Stomach (tissue), 9 donors: ENCODE results near the gene RFFL. TPM values are rescaled to one million over a fixed set of nuclear protein-coding genes. Genes with fewer than 3 reads are reported as not detected.

Experiments used
- DNase-seq, 2 donors: peaks; one replicate each; pipeline versions ENCODE4 v3.0.0 to v3.0.0-alpha.2; 2013 to 2019
- H3K27ac ChIP-seq, 5 donors: fragments of 200-600 bp in 4 of 5; sonication (generic) in 4 of 5; one replicate each; pipeline ENCODE4 v1.5.1; 2013 to 2019; ENCODE audit warnings: mild to moderate bottlenecking in 1 of 5, moderate library complexity in 1 of 5
- H3K27me3 ChIP-seq, 3 donors: fragments of 200-600 bp; sonication (generic); one replicate each; pipeline ENCODE4 v1.5.1; 2017 to 2019; ENCODE audit warnings: mixed run types in 1 of 3
- H3K36me3 ChIP-seq, 4 donors: fragments of 200-600 bp; sonication (generic); 1 replicate in 3 of 4; 2 replicates in 1 of 4; pipeline ENCODE4 v1.5.1; 2016 to 2019
- H3K4me1 ChIP-seq, 4 donors: fragments of 200-600 bp; sonication (generic); one replicate each; pipeline ENCODE4 v1.5.1; 2016 to 2019
- H3K4me3 ChIP-seq, 4 donors: fragments of 200-600 bp; sonication (generic) in 3 of 4; one replicate each; pipeline ENCODE4 v1.5.1; 2016 to 2019; ENCODE audit warnings: mild to moderate bottlenecking in 1 of 4
- H3K9me3 ChIP-seq, 4 donors: fragments of 200-600 bp; sonication (generic); one replicate each; pipeline ENCODE4 v1.5.1; 2016 to 2019
- CTCF ChIP-seq, 7 experiments: fragments of 450-650 bp in 4 of 7; fragments of 200-600 bp in 3 of 7; sonication (generic) in 3 of 7; IDR thresholded peaks; one replicate each; pipeline ENCODE4 v1.5.1; 2016 to 2019; ENCODE audit warnings: antibody characterized with exemption in 7 of 7, control low read depth in 2 of 7, mild to moderate bottlenecking in 1 of 7
- EP300 ChIP-seq: sonication (generic); formaldehyde crosslinking; IDR thresholded peaks from one replicate; pipeline ENCODE4 v1.6.1; 2017; ENCODE audit warnings: antibody characterized with exemption
- POLR2A ChIP-seq, 4 donors: fragments of 450-650 bp; IDR thresholded peaks; one replicate each; pipeline ENCODE4 v1.6.1; 2016; ENCODE audit warnings: antibody characterized with exemption in 4 of 4, control low read depth in 2 of 4, mild to moderate bottlenecking in 1 of 4, moderate library complexity in 1 of 4
- POLR2AphosphoS5 ChIP-seq, 3 donors: sonication (generic); formaldehyde crosslinking; IDR thresholded peaks; one replicate each; pipeline ENCODE4 v1.6.1; 2016; ENCODE audit warnings: antibody characterized with exemption in 3 of 3
- WGBS, 5 donors: extraction: QIAGEN DNeasy Blood & Tissue Kit in 3 of 5; methylation state at CpG; one replicate each; pipeline versions ENCODE4 v1.1.5 to v1.1.7; 2013 to 2018; 5-methylcytosine and 5-hydroxymethylcytosine counted together
- intact Hi-C: fragments of 100-400 bp; cut with DNase I; formaldehyde crosslinking; loops from one replicate; pipeline ENCODE4 v1.15.1; 2023; ENCODE audit warnings: low total_unique reads
- polyA plus RNA-seq, 3 donors: library from polyadenylated mRNA; stranded (reverse); fragments of 200-250 nt; gene quantifications; one replicate each; pipeline ENCODE4 v1.2.3, GENCODE V29; 2013
- total RNA-seq, 5 donors: library from RNA; depleted of rRNA; stranded (reverse); fragments of >200 nt; gene quantifications; one replicate each; pipeline versions ENCODE4 v1.1.0 to v1.2.3, GENCODE V29; 2014 to 2016
- donor health status: healthy with polysubstance abuse.
- donor health status: Bipolar disorder and iron deficiency.
- donor health status: healthy.

RFFL gene
- total and polyA plus RNA-seq, 8 donors, result 6.2 to 31.0 (median 13.1) TPM

GRCh38 chr17:34980681-34981537, 82.6 kb downstream of the RFFL start:
- Histone ChIP-seq H3K4me1 (peaks cover 12 to 53% (median 35%) of the 10 kb centered on the region in 4 donors), H3K9me3 (no peaks in the 10 kb centered on the region), H3K27ac (peak overlapping the region; percentile 98 to 100 (median 100)), H3K27me3 (no peaks in the 10 kb centered on the region), H3K36me3 (peaks cover 0 to 23% (median 17%) of the 10 kb centered on the region in 4 donors), H3K4me3 (peak overlapping the region; percentile 70 to 88 (median 77))
- TF ChIP-seq EP300, result no peak
- TF ChIP-seq POLR2A (IDR thresholded peaks at IDR 0.05), result peak in 1 of 4 donors; percentile 12
- TF ChIP-seq POLR2AphosphoS5 (IDR thresholded peaks at IDR 0.05), result peak in 1 of 3 donors; percentile 68
- peak in 3 of 7 experiments; percentile 12 to 37 (median 31) for TF ChIP-seq CTCF (IDR thresholded peaks at IDR 0.05)
- intact Hi-C loops, result no loop called here
- WGBS, 5 donors, result 0 to 1% (median 1%) methylated on average over 25 to 66 of the region's 69 CpGs
- peak; percentile 74 to 93 for DNase-seq

- peaks cover 12 to 51% (median 35%) of the 10 kb centered on the region in 4 donors for H3K4me1 ChIP-seq
- peaks cover 0 to 17% (median 12%) of the 10 kb centered on the region in 4 donors for H3K36me3 ChIP-seq
- DNase-seq, result peak; percentile 94 to 98
- H3K4me3 ChIP-seq, result peak within 1 kb of the TSS; percentile 70 to 88 (median 77)
- no peaks in the 10 kb centered on the region for H3K27me3 ChIP-seq
- intact Hi-C loops, result no loop called here
- no peaks in the 10 kb centered on the region for H3K9me3 ChIP-seq
- peak within 1 kb of the TSS; percentile 98 to 100 (median 100) for H3K27ac ChIP-seq
- peak; percentile 82 to 93 (median 92) for TF ChIP-seq POLR2AphosphoS5 (IDR thresholded peaks at IDR 0.05)
- TF ChIP-seq EP300, result no peak
- TF ChIP-seq CTCF (IDR thresholded peaks at IDR 0.05), result peak in 1 of 7 experiments; percentile 7
- peak in 1 of 4 donors; percentile 35 for TF ChIP-seq POLR2A (IDR thresholded peaks at IDR 0.05)
- 0 to 1% (median 1%) methylated on average over 23 to 39 of the region's 39 CpGs for WGBS, 5 donors
Measured at GRCh38 chr17:34980353-34980680, 83.2 kb downstream of the RFFL start, which contains the start of gene LIG3. Gene LIG3, plus strand, starts transcription at chr17:34980512. Its CDS starts 2,494 bp downstream, at chr17:34983006.

GRCh38 chr17:34979650-34980352, 83.7 kb downstream of the RFFL start:
- H3K27me3 ChIP-seq, result no peaks in the 10 kb centered on the region
- intact Hi-C loops, result no loop called here
- peak overlapping the region; percentile 59 to 100 (median 100) for H3K27ac ChIP-seq
- peaks cover 0 to 12% (median 10%) of the 10 kb centered on the region in 4 donors for H3K36me3 ChIP-seq
- TF ChIP-seq CTCF (IDR thresholded peaks at IDR 0.05) (no peak), EP300 (no peak), POLR2AphosphoS5 (IDR thresholded peaks at IDR 0.05) (no peak), POLR2A (IDR thresholded peaks at IDR 0.05) (no peak)
- DNase-seq, result no peak
- no peaks in the 10 kb centered on the region for H3K9me3 ChIP-seq
- 15 to 22% (median 20%) methylated on average over 15 of the region's 15 CpGs for WGBS, 5 donors
- peak overlapping the region; percentile 70 to 88 (median 77) for H3K4me3 ChIP-seq
- peaks cover 12 to 46% (median 35%) of the 10 kb centered on the region in 4 donors for H3K4me1 ChIP-seq

GRCh38 chr17:34979153-34979552, 84.4 kb downstream of the RFFL start:
- Histone ChIP-seq H3K4me3 (no peak overlapping the region), H3K27me3 (no peaks in the 10 kb centered on the region), H3K9me3 (no peaks in the 10 kb centered on the region), H3K4me1 (peaks cover 12 to 42% (median 33%) of the 10 kb centered on the region in 4 donors), H3K27ac (peak overlapping the region in 1 of 5 donors; percentile 100), H3K36me3 (peaks cover 0 to 12% (median 8%) of the 10 kb centered on the region in 4 donors)
- intact Hi-C loops, result no loop called here
- TF ChIP-seq POLR2A (IDR thresholded peaks at IDR 0.05) (no peak), POLR2AphosphoS5 (IDR thresholded peaks at IDR 0.05) (no peak), CTCF (IDR thresholded peaks at IDR 0.05) (no peak), EP300 (no peak)
- WGBS, 5 donors, result 89 to 95% (median 93%) methylated on average over 7 of the region's 7 CpGs
- no peak for DNase-seq
